WTC11 (cell line): ENCODE results near the gene KPNB1. TPM values are rescaled to one million over a fixed set of nuclear protein-coding genes. Genes with fewer than 3 reads are reported as not detected.

Source experiments
- ATAC-seq: fragments of 200-7000 bp; cut with Tn5 transposase; 2 replicates; pipeline ENCODE4 v1.10.0; 2021; ENCODE audit warnings: mild to moderate bottlenecking, moderate library complexity
- CTCF ChIA-PET: fragments of 300-600 bp; sonication (Branson Sonifier 250); formaldehyde crosslinking; loops from one replicate; lab custom pipeline; 2021; ENCODE audit warnings: antibody characterized with exemption; lab: Charles Lee
- POLR2A ChIA-PET: fragments of 350-600 bp; sonication (Branson Sonifier 250); formaldehyde crosslinking; loops from one replicate; lab custom pipeline; 2021; ENCODE audit warnings: antibody characterized with exemption; lab: Charles Lee
- DNase-seq: peaks from one replicate; pipeline ENCODE4 v3.0.0; 2021; ENCODE audit warnings: low spot score
- H3K27ac Mint-ChIP-seq: 2 replicates; pipeline ENCODE4 v1.8.0; 2021; ENCODE audit warnings: mixed read lengths
- H3K27me3 Mint-ChIP-seq: 2 replicates; pipeline ENCODE4 v1.8.0; 2021; ENCODE audit warnings: low read depth, mild to moderate bottlenecking, moderate library complexity, mixed read lengths
- H3K36me3 Mint-ChIP-seq: 2 replicates; pipeline ENCODE4 v1.8.0; 2021; ENCODE audit warnings: mixed read lengths
- H3K4me1 Mint-ChIP-seq: 2 replicates; pipeline ENCODE4 v1.8.0; 2022; ENCODE audit warnings: mixed read lengths
- H3K4me3 Mint-ChIP-seq: 2 replicates; pipeline ENCODE4 v1.8.0; 2021; ENCODE audit warnings: mild to moderate bottlenecking, moderate library complexity, mixed read lengths
- H3K9me3 Mint-ChIP-seq: 2 replicates; pipeline ENCODE4 v1.8.0; 2021; ENCODE audit warnings: mixed read lengths
- EMX1 ChIP-seq: fragments of 250-450 bp; sonication (Bioruptor Pico); IDR thresholded peaks from 2 replicates; pipeline ENCODE4 v1.8.0; 2021; ENCODE audit warnings: mild to moderate bottlenecking
- GRHL2 ChIP-seq: fragments of 250-450 bp; sonication (Bioruptor Pico); IDR thresholded peaks from 2 replicates; pipeline ENCODE4 v1.8.0; 2022; ENCODE audit warnings: mild to moderate bottlenecking, moderate library complexity; ENCODE audit not compliant: insufficient replicate concordance, severe bottlenecking
- NFE2L1 ChIP-seq: sonication (generic); formaldehyde crosslinking; IDR thresholded peaks from 2 replicates; pipeline ENCODE4 v1.8.1; 2023; ENCODE audit warnings: missing genetic modification reagents
- OVOL2 ChIP-seq: fragments of 250-450 bp; sonication (Bioruptor Pico); IDR thresholded peaks from 2 replicates; pipeline ENCODE4 v1.9.0; 2021; ENCODE audit warnings: mild to moderate bottlenecking, borderline replicate concordance
- PRRX2 ChIP-seq: fragments of 250-450 bp; sonication (Bioruptor Pico); IDR thresholded peaks from 2 replicates; pipeline ENCODE4 v1.8.0; 2021; ENCODE audit warnings: mild to moderate bottlenecking
- SP1 ChIP-seq: sonication (generic); formaldehyde crosslinking; conservative IDR thresholded peaks from 2 replicates; pipeline ENCODE4 v1.8.1; 2022; ENCODE audit warnings: missing genetic modification reagents
- ZNF219 ChIP-seq: sonication (generic); formaldehyde crosslinking; IDR thresholded peaks from 2 replicates; pipeline ENCODE4 v1.8.0; 2023; ENCODE audit warnings: missing genetic modification reagents, mild to moderate bottlenecking, borderline replicate concordance
- ZNF263 ChIP-seq: sonication (generic); formaldehyde crosslinking; IDR thresholded peaks from 2 replicates; pipeline ENCODE4 v1.8.1; 2022; ENCODE audit warnings: low read depth, mild to moderate bottlenecking, moderate library complexity, missing genetic modification reagents
- ZNF423 ChIP-seq: fragments of 250-450 bp; sonication (Bioruptor Pico); IDR thresholded peaks from 2 replicates; pipeline ENCODE4 v2.1.2; 2022; ENCODE audit warnings: mild to moderate bottlenecking, moderate library complexity
- ZNF671 ChIP-seq: fragments of 250-450 bp; sonication (Bioruptor Pico); IDR thresholded peaks from 2 replicates; pipeline ENCODE4 v1.8.0; 2021; ENCODE audit warnings: mild to moderate bottlenecking
- total RNA-seq: library from RNA; stranded (reverse); gene quantifications from 3 replicates; pipeline ENCODE4 v1.2.3, GENCODE V29; 2021
- TF ChIP-seq, protein P1 (sequence below): sonication (generic); formaldehyde crosslinking; IDR thresholded peaks from 2 replicates; pipeline ENCODE4 v1.8.0; 2023; ENCODE audit warnings: missing genetic modification reagents, mild to moderate bottlenecking, borderline replicate concordance
- TF ChIP-seq, protein P2 (sequence below): sonication (generic); formaldehyde crosslinking; IDR thresholded peaks from 2 replicates; pipeline ENCODE4 v1.8.0; 2022; ENCODE audit warnings: mild to moderate bottlenecking, missing genetic modification reagents
- TF ChIP-seq, protein P3 (sequence below): sonication (generic); formaldehyde crosslinking; IDR thresholded peaks from 2 replicates; pipeline ENCODE4 v1.8.1; 2022; ENCODE audit warnings: missing genetic modification reagents, borderline replicate concordance
- TF ChIP-seq, protein P4 (sequence below): fragments of 250-450 bp; sonication (Bioruptor Pico); IDR thresholded peaks from 2 replicates; pipeline ENCODE4 v2.1.2; 2022; ENCODE audit warnings: mild to moderate bottlenecking, moderate library complexity
- TF ChIP-seq, protein P5 (sequence below): fragments of 250-450 bp; sonication (Bioruptor Pico); IDR thresholded peaks from 2 replicates; pipeline ENCODE4 v1.9.0; 2021; ENCODE audit warnings: mild to moderate bottlenecking, borderline replicate concordance
- TF ChIP-seq, protein P6 (sequence below): sonication (generic); formaldehyde crosslinking; IDR thresholded peaks from 2 replicates; pipeline ENCODE4 v1.8.0; 2023; ENCODE audit warnings: mild to moderate bottlenecking, missing genetic modification reagents

Gene KPNB1
- total RNA-seq, 1 experiment from 2014 or later = 506 TPM

DNA sequence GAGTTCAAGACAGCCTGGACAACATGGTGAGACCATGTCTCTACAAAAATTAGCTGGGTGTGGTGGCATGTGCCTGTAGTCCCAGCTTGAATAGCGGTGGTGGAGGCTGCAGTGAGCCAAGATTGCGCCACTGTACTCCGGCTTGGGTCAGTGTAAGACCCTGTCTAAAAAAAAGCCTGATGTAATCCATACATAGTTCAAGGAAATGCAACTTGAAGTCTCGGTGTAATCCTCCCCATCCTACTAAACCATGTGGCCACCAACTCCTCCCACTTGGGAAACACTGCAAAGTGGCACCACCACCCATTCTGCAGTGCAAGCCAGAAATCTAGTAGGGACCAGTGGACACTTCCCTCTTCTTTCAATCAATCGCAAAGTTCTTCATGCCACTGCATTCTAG is 5.4 kb upstream of the KPNB1 start:
- no peaks in the 10 kb centered on the region for H3K9me3 Mint-ChIP-seq
- ATAC-seq = no peak
- H3K36me3 Mint-ChIP-seq = no peaks in the 10 kb centered on the region
- H3K4me3 Mint-ChIP-seq = no peak overlapping the region
- ChIA-PET CTCF (interaction anchor here (1.0 kb wide), 1 partner anchor 28 kb away, joined by 3 read pairs; no protein-coding TSS in a partner anchor), POLR2A (interaction anchor here (0.6 kb wide), 1 partner anchor 1598 kb away, joined by 4 read pairs; no protein-coding TSS in a partner anchor)
- H3K4me1 Mint-ChIP-seq = peaks cover 6% of the 10 kb centered on the region
- H3K27ac Mint-ChIP-seq = no peak overlapping the region
- DNase-seq = no peak
- no peaks in the 10 kb centered on the region; the same call in 1 of the 2 replicates for H3K27me3 Mint-ChIP-seq
- TF ChIP-seq, protein P1, sequence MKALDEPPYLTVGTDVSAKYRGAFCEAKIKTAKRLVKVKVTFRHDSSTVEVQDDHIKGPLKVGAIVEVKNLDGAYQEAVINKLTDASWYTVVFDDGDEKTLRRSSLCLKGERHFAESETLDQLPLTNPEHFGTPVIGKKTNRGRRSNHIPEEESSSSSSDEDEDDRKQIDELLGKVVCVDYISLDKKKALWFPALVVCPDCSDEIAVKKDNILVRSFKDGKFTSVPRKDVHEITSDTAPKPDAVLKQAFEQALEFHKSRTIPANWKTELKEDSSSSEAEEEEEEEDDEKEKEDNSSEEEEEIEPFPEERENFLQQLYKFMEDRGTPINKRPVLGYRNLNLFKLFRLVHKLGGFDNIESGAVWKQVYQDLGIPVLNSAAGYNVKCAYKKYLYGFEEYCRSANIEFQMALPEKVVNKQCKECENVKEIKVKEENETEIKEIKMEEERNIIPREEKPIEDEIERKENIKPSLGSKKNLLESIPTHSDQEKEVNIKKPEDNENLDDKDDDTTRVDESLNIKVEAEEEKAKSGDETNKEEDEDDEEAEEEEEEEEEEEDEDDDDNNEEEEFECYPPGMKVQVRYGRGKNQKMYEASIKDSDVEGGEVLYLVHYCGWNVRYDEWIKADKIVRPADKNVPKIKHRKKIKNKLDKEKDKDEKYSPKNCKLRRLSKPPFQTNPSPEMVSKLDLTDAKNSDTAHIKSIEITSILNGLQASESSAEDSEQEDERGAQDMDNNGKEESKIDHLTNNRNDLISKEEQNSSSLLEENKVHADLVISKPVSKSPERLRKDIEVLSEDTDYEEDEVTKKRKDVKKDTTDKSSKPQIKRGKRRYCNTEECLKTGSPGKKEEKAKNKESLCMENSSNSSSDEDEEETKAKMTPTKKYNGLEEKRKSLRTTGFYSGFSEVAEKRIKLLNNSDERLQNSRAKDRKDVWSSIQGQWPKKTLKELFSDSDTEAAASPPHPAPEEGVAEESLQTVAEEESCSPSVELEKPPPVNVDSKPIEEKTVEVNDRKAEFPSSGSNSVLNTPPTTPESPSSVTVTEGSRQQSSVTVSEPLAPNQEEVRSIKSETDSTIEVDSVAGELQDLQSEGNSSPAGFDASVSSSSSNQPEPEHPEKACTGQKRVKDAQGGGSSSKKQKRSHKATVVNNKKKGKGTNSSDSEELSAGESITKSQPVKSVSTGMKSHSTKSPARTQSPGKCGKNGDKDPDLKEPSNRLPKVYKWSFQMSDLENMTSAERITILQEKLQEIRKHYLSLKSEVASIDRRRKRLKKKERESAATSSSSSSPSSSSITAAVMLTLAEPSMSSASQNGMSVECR (CRISPR knock-in tag) = no peak
- TF ChIP-seq, protein P2, sequence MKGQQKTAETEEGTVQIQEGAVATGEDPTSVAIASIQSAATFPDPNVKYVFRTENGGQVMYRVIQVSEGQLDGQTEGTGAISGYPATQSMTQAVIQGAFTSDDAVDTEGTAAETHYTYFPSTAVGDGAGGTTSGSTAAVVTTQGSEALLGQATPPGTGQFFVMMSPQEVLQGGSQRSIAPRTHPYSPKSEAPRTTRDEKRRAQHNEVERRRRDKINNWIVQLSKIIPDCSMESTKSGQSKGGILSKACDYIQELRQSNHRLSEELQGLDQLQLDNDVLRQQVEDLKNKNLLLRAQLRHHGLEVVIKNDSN (CRISPR knock-in tag) = no peak
- TF ChIP-seq ZNF263 (CRISPR knock-in tag) = no peak
- no peak for TF ChIP-seq SP1
- no peak for TF ChIP-seq PRRX2 (CRISPR knock-in tag)
- TF ChIP-seq, protein P3, sequence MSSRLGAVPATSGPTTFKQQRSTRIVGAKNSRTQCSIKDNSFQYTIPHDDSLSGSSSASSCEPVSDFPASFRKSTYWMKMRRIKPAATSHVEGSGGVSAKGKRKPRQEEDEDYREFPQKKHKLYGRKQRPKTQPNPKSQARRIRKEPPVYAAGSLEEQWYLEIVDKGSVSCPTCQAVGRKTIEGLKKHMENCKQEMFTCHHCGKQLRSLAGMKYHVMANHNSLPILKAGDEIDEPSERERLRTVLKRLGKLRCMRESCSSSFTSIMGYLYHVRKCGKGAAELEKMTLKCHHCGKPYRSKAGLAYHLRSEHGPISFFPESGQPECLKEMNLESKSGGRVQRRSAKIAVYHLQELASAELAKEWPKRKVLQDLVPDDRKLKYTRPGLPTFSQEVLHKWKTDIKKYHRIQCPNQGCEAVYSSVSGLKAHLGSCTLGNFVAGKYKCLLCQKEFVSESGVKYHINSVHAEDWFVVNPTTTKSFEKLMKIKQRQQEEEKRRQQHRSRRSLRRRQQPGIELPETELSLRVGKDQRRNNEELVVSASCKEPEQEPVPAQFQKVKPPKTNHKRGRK (CRISPR knock-in tag) = no peak
- TF ChIP-seq, all 79 proteins: peak for 0

DNA sequence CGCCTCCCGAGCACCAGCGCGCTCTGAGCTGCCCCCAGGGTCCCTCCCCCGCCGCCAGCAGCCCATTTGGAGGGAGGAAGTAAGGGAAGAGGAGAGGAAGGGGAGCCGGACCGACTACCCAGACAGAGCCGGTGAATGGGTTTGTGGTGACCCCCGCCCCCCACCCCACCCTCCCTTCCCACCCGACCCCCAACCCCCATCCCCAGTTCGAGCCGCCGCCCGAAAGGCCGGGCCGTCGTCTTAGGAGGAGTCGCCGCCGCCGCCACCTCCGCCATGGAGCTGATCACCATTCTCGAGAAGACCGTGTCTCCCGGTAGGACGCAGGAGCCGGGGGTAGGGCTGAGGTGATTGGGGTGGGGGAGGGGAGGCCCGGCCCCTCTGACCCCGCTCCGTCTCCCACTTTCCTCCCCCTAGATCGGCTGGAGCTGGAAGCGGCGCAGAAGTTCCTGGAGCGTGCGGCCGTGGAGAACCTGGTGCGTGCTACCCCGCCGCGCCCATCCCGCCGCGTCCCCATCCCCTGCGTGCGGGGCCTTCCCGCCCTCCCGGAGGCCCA is 329 bp downstream of the KPNB1 start:
- Mint-ChIP-seq H3K4me1 (peaks cover 28% of the 10 kb centered on the region), H3K27ac (peak overlapping the region; percentile 60; the same call in 1 of the 2 replicates), H3K36me3 (peaks cover 38% of the 10 kb centered on the region), H3K4me3 (peak overlapping the region; percentile 90), H3K9me3 (no peaks in the 10 kb centered on the region), H3K27me3 (no peaks in the 10 kb centered on the region; the same call in 1 of the 2 replicates)
- ATAC-seq (no peak), DNase-seq (no peak)
- ChIA-PET POLR2A (interaction anchor here (0.6 to 2.4 kb wide), 14 partner anchors 8 to 245 kb away, joined by 3 to 15 read pairs (median 4); partner anchors contain the start of genes SCRN2, TBKBP1 and TBX21), CTCF (interaction anchor here (0.6 to 2.1 kb wide), 13 partner anchors 13 to 405 kb away, joined by 3 to 18 read pairs (median 4); partner anchors contain the start of genes TBKBP1 and TBX21)
- TF ChIP-seq, protein P4, sequence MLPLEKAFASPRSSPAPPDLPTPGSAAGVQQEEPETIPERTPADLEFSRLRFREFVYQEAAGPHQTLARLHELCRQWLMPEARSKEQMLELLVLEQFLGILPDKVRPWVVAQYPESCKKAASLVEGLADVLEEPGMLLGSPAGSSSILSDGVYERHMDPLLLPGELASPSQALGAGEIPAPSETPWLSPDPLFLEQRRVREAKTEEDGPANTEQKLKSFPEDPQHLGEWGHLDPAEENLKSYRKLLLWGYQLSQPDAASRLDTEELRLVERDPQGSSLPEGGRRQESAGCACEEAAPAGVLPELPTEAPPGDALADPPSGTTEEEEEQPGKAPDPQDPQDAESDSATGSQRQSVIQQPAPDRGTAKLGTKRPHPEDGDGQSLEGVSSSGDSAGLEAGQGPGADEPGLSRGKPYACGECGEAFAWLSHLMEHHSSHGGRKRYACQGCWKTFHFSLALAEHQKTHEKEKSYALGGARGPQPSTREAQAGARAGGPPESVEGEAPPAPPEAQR (CRISPR knock-in tag) = no peak
- TF ChIP-seq, protein P5, sequence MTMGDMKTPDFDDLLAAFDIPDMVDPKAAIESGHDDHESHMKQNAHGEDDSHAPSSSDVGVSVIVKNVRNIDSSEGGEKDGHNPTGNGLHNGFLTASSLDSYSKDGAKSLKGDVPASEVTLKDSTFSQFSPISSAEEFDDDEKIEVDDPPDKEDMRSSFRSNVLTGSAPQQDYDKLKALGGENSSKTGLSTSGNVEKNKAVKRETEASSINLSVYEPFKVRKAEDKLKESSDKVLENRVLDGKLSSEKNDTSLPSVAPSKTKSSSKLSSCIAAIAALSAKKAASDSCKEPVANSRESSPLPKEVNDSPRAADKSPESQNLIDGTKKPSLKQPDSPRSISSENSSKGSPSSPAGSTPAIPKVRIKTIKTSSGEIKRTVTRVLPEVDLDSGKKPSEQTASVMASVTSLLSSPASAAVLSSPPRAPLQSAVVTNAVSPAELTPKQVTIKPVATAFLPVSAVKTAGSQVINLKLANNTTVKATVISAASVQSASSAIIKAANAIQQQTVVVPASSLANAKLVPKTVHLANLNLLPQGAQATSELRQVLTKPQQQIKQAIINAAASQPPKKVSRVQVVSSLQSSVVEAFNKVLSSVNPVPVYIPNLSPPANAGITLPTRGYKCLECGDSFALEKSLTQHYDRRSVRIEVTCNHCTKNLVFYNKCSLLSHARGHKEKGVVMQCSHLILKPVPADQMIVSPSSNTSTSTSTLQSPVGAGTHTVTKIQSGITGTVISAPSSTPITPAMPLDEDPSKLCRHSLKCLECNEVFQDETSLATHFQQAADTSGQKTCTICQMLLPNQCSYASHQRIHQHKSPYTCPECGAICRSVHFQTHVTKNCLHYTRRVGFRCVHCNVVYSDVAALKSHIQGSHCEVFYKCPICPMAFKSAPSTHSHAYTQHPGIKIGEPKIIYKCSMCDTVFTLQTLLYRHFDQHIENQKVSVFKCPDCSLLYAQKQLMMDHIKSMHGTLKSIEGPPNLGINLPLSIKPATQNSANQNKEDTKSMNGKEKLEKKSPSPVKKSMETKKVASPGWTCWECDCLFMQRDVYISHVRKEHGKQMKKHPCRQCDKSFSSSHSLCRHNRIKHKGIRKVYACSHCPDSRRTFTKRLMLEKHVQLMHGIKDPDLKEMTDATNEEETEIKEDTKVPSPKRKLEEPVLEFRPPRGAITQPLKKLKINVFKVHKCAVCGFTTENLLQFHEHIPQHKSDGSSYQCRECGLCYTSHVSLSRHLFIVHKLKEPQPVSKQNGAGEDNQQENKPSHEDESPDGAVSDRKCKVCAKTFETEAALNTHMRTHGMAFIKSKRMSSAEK (CRISPR knock-in tag) = 0 out of 2 replicates have a peak, but pooled peaks have one; percentile 0
- TF ChIP-seq ZNF423 (CRISPR knock-in tag) (no peak), GRHL2 (CRISPR knock-in tag) (no peak), ZNF671 (CRISPR knock-in tag) (0 out of 2 replicates have a peak, but pooled peaks have one; percentile 60), EMX1 (CRISPR knock-in tag) (no peak), ZNF219 (CRISPR knock-in tag) (no peak), NFE2L1 (CRISPR knock-in tag) (no peak), OVOL2 (CRISPR knock-in tag) (no peak)
- TF ChIP-seq, protein P6, sequence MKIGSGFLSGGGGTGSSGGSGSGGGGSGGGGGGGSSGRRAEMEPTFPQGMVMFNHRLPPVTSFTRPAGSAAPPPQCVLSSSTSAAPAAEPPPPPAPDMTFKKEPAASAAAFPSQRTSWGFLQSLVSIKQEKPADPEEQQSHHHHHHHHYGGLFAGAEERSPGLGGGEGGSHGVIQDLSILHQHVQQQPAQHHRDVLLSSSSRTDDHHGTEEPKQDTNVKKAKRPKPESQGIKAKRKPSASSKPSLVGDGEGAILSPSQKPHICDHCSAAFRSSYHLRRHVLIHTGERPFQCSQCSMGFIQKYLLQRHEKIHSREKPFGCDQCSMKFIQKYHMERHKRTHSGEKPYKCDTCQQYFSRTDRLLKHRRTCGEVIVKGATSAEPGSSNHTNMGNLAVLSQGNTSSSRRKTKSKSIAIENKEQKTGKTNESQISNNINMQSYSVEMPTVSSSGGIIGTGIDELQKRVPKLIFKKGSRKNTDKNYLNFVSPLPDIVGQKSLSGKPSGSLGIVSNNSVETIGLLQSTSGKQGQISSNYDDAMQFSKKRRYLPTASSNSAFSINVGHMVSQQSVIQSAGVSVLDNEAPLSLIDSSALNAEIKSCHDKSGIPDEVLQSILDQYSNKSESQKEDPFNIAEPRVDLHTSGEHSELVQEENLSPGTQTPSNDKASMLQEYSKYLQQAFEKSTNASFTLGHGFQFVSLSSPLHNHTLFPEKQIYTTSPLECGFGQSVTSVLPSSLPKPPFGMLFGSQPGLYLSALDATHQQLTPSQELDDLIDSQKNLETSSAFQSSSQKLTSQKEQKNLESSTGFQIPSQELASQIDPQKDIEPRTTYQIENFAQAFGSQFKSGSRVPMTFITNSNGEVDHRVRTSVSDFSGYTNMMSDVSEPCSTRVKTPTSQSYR (CRISPR knock-in tag) = no peak
